ENCODE data around the gene RAET1L. TPM values are rescaled to one million over a fixed set of nuclear protein-coding genes. Genes with fewer than 3 reads are reported as not detected.
"Not testable (repeated sequence)": the region's sequence is repeated elsewhere in the genome, so short reads cannot be mapped to it uniquely, and the experiment has no call there.

RAET1L gene
- total and polyA plus RNA-seq, 3 donors from 2014 or later = 0.43 TPM; not detected in 2

- Histone ChIP-seq H3K4me1 (no peaks in the 10 kb centered on the region), H3K4me3 (no peak overlapping the region), H3K27me3 (no peaks in the 10 kb centered on the region), H3K27ac (no peak overlapping the region), H3K9me3 (no peaks in the 10 kb centered on the region), H3K36me3 (ENCODE audit: low read depth, missing control alignments) (no peaks in the 10 kb centered on the region)
- TF ChIP-seq POLR2A (IDR thresholded peaks at IDR 0.05) = no peak
- TF ChIP-seq, protein P1, sequence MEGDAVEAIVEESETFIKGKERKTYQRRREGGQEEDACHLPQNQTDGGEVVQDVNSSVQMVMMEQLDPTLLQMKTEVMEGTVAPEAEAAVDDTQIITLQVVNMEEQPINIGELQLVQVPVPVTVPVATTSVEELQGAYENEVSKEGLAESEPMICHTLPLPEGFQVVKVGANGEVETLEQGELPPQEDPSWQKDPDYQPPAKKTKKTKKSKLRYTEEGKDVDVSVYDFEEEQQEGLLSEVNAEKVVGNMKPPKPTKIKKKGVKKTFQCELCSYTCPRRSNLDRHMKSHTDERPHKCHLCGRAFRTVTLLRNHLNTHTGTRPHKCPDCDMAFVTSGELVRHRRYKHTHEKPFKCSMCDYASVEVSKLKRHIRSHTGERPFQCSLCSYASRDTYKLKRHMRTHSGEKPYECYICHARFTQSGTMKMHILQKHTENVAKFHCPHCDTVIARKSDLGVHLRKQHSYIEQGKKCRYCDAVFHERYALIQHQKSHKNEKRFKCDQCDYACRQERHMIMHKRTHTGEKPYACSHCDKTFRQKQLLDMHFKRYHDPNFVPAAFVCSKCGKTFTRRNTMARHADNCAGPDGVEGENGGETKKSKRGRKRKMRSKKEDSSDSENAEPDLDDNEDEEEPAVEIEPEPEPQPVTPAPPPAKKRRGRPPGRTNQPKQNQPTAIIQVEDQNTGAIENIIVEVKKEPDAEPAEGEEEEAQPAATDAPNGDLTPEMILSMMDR (IDR thresholded peaks at IDR 0.05) = no peak
- intact Hi-C loops (cut with DNase I; ENCODE audit: low total_unique reads) = no loop called here
- DNase-seq = no peak
Measured at GRCh38 chr6:149975400-149975799, 49.9 kb downstream of the RAET1L start.

DNA sequence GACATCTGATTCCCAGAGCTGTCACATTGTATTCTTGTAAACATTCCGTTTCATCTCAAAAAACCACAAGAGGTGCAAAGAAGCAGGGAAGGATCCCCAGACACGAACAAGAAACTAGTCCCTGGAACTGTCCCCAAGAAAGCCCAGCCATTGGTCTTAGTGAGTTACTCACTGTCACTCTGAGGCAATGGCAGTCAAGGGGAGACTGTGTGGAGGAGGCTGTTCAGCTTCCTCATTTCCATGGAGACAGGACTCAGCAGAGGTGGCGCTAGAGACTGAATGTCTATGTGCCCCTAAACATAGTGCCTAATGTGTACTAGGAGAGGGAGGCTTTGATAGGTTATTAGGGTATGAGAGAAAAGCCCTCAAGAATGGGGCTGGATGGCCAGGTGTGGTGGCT is 50.5 kb downstream of the RAET1L start:
- TF ChIP-seq, protein P1 (IDR thresholded peaks at IDR 0.05) = no peak
- TF ChIP-seq POLR2A (IDR thresholded peaks at IDR 0.05) = no peak
- Histone ChIP-seq H3K9me3 (no peaks in the 10 kb centered on the region), H3K27ac (no peak overlapping the region), H3K4me3 (no peak overlapping the region), H3K4me1 (no peaks in the 10 kb centered on the region), H3K36me3 (ENCODE audit: low read depth, missing control alignments) (no peaks in the 10 kb centered on the region), H3K27me3 (no peaks in the 10 kb centered on the region)
- 50 to 61% methylated on average over 3 of the region's 3 CpGs for whole genome bisulfite sequencing, 2 donors
- intact Hi-C loops (cut with DNase I; ENCODE audit: low total_unique reads) = no loop called here
- no peak for DNase-seq

DNA sequence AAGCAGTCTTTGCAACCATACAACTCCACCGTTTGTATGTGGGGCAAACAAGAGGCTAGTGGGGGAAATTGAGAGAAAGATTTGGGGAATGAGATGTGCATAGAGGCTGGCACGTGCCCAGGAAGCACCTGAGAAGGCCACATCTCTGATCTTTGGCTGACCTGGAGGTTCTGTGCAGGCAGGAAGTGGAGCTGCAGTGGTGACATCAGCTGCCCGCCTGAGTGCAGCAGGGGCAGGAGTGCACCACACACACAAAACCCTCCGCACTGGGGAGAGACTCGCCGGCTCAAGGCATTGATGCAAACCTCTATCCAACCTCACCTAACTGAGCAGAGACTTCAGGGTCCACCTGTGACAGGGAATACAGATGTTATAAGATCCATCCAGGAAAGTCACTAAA is 50.9 kb downstream of the RAET1L start:
- H3K36me3 ChIP-seq (ENCODE audit: low read depth, missing control alignments); H3K9me3 ChIP-seq; H3K27ac ChIP-seq; intact Hi-C loops (cut with DNase I; ENCODE audit: low total_unique reads); H3K27me3 ChIP-seq; H3K4me3 ChIP-seq; DNase-seq; H3K4me1 ChIP-seq: not testable (repeated sequence)
- 72 to 85% methylated on average over 6 of the region's 6 CpGs for WGBS, 2 donors

GRCh38 chr6:149969635-149970034 is 55.7 kb downstream of the RAET1L start:
- no peak for DNase-seq
- TF ChIP-seq, protein P1 (IDR thresholded peaks at IDR 0.05) = no peak
- no peak for TF ChIP-seq POLR2A (IDR thresholded peaks at IDR 0.05)
- 79 to 96% methylated on average over 2 of the region's 2 CpGs for WGBS, 2 donors
- Histone ChIP-seq H3K4me1 (peaks cover 7% of the 10 kb centered on the region), H3K27me3 (no peaks in the 10 kb centered on the region), H3K36me3 (ENCODE audit: low read depth, missing control alignments) (no peaks in the 10 kb centered on the region), H3K27ac (no peak overlapping the region), H3K4me3 (no peak overlapping the region), H3K9me3 (no peaks in the 10 kb centered on the region)
- intact Hi-C loops (cut with DNase I; ENCODE audit: low total_unique reads) = no loop called here

GRCh38 chr6:149968909-149969308 is 56.4 kb downstream of the RAET1L start:
- 85 to 91% methylated on average over 2 of the region's 2 CpGs for WGBS, 2 donors
- H3K27me3 ChIP-seq, DNase-seq: not testable (repeated sequence)

More at GRCh38 chr6:149968909-149969308, 56.4 kb downstream of the RAET1L start:
- H3K4me3 ChIP-seq; H3K27ac ChIP-seq; H3K9me3 ChIP-seq; H3K36me3 ChIP-seq (ENCODE audit: low read depth, missing control alignments); intact Hi-C loops (cut with DNase I; ENCODE audit: low total_unique reads): not testable (repeated sequence)
- H3K4me1 ChIP-seq = peaks cover 11% of the 10 kb centered on the region

Other genes starting within 250 kb of the RAET1L start
- gene LRP11, start 161.2 kb downstream of the RAET1L start, total RNA-seq = 10 to 100 TPM; 28.8 to 44.7 TPM
- gene LRP11, start 161.2 kb downstream of the RAET1L start, polyA plus RNA-seq (ENCODE audit: insufficient read depth, low read depth, low replicate concordance) = 16.8 TPM
- under 1 TPM; 0.31 TPM for gene RAET1E, start 127.4 kb downstream of the RAET1L start, total RNA-seq
- 0.30 TPM for gene RAET1E, start 127.4 kb downstream of the RAET1L start, polyA plus RNA-seq (ENCODE audit: insufficient read depth, low read depth, low replicate concordance)
- gene RAET1G, start 102.4 kb downstream of the RAET1L start, total RNA-seq = not detected
- gene RAET1G, start 102.4 kb downstream of the RAET1L start, polyA plus RNA-seq (ENCODE audit: insufficient read depth, low read depth, low replicate concordance) = 0.30 TPM
- gene ULBP2, start 83.5 kb downstream of the RAET1L start, total RNA-seq = 1 to 10 TPM; 1.5 to 2.0 TPM
- 1.9 TPM for gene ULBP2, start 83.5 kb downstream of the RAET1L start, polyA plus RNA-seq (ENCODE audit: insufficient read depth, low read depth, low replicate concordance)
- gene ULBP1, start 61.6 kb downstream of the RAET1L start, total RNA-seq = 1 to 10 TPM; 4.7 to 5.9 TPM
- 2.3 TPM for gene ULBP1, start 61.6 kb downstream of the RAET1L start, polyA plus RNA-seq (ENCODE audit: insufficient read depth, low read depth, low replicate concordance)
- 10 to 100 TPM; 33.5 to 48.3 TPM for gene ULBP3, start 43.6 kb upstream of the RAET1L start, total RNA-seq
- 10.3 TPM for gene ULBP3, start 43.6 kb upstream of the RAET1L start, polyA plus RNA-seq (ENCODE audit: insufficient read depth, low read depth, low replicate concordance)
- gene PPP1R14C, start 117.5 kb upstream of the RAET1L start, total RNA-seq = 10 to 100 TPM; 22.4 to 27.1 TPM
- 11.1 TPM for gene PPP1R14C, start 117.5 kb upstream of the RAET1L start, polyA plus RNA-seq (ENCODE audit: insufficient read depth, low read depth, low replicate concordance)

Data from testis (tissue), 3 donors.